Muscle layer of duodenum (tissue), 2 donors: ENCODE measurements around the gene SPRED3.

Source experiments
- H3K27ac ChIP-seq: one replicate; pipeline ENCODE4 v1.7.0; 2013; ENCODE audit warnings: mild to moderate bottlenecking, low read length
- H3K27me3 ChIP-seq: one replicate; pipeline ENCODE4 v1.7.0; 2013; ENCODE audit warnings: low read depth, mild to moderate bottlenecking, control low read depth, low read length
- H3K36me3 ChIP-seq, 2 donors: one replicate each; pipeline ENCODE4 v1.7.0; 2013; ENCODE audit warnings: low read length in 2 of 2, control low read depth in 1 of 2, mild to moderate bottlenecking in 1 of 2; ENCODE audit not compliant: insufficient read depth in 2 of 2, control insufficient read depth in 1 of 2
- H3K4me1 ChIP-seq, 2 donors: one replicate each; pipeline ENCODE4 v1.7.0; 2013; ENCODE audit warnings: low read length in 2 of 2, mild to moderate bottlenecking in 2 of 2, control low read depth in 1 of 2, moderate library complexity in 1 of 2; ENCODE audit not compliant: insufficient read depth in 2 of 2, control insufficient read depth in 1 of 2
- H3K4me3 ChIP-seq, 2 donors: one replicate each; pipeline ENCODE4 v1.7.0; 2013; ENCODE audit warnings: low read length in 2 of 2, low read depth in 1 of 2, mild to moderate bottlenecking in 1 of 2
- H3K9me3 ChIP-seq, 2 donors: one replicate each; pipeline ENCODE4 v1.7.0; 2013; ENCODE audit warnings: low read length in 2 of 2, control low read depth in 1 of 2, mild to moderate bottlenecking in 1 of 2; ENCODE audit not compliant: control insufficient read depth in 1 of 2
- donor health status: healthy.

Gene SPRED3

DNA sequence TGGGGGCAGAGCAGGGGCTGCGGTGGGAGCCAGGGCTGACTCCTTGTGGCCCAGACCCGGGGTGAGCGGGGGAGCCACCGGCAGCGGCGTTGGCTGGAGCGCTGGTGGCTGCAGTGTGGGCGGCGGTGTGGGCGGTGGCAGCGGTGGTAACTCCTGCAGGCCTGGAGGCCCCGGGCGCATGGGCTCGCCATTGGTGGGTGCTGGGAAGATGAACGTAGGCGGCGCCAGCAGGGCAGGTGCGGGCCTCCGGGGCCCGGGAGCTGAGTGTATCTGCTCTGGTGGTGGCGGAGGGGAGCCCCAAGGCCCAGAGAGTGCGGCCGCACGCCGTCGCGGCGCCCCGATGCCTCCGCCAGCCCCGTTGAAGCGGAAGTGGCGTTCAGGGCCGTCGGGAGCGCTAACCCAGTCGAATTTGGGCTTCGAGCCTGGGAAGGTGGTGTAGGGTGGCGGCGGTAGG is 2.7 kb upstream of the SPRED3 start:
- H3K4me3 ChIP-seq: no peak overlapping the region
- H3K9me3 ChIP-seq: no peaks in the 10 kb centered on the region
- H3K36me3 ChIP-seq: peaks cover 29 to 44% of the 10 kb centered on the region in 2 donors
- no peak overlapping the region for H3K27ac ChIP-seq
- peaks cover 4% of the 10 kb centered on the region for H3K27me3 ChIP-seq
- H3K4me1 ChIP-seq: peaks cover 3 to 28% of the 10 kb centered on the region in 2 donors

DNA sequence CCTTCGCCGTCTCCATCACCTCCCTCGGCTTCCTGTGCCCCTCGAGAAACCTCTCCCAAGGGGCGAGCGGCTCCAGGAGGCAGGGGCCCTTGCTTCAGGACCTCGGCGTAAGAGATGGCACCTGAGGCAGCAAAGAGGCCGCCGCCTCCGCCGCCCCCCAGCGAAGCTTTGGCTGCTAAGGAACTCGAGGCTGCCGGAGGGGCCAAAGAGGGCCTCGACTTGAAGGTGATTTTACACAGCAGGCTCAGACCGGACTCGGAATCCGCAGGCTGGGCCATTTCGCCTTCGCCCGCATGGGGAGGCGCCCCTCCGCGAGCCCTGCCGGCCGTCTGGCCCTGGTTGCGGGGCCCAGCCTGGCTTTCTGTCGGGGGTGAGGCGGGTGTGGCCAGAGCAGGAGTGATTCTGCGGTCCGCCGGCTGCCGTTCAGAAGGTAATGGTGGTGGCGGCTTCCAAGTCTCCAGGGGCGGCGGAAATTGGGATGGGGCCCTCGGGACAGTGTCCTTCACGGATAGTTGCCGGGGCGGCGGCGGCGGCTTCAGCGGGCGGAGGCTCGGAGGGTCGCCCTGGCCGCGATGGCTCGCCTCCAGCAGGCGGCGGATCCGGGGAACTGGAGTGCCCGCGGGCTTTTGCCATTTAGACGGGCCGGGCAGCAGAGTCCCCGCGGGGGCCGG is 2.1 kb upstream of the SPRED3 start:
- H3K36me3 ChIP-seq: peaks cover 23 to 38% of the 10 kb centered on the region in 2 donors
- no peaks in the 10 kb centered on the region for H3K9me3 ChIP-seq
- no peak overlapping the region for H3K4me3 ChIP-seq
- H3K27ac ChIP-seq: no peak overlapping the region
- H3K4me1 ChIP-seq: peaks cover 3 to 28% of the 10 kb centered on the region in 2 donors
- H3K27me3 ChIP-seq: peaks cover 4% of the 10 kb centered on the region

DNA sequence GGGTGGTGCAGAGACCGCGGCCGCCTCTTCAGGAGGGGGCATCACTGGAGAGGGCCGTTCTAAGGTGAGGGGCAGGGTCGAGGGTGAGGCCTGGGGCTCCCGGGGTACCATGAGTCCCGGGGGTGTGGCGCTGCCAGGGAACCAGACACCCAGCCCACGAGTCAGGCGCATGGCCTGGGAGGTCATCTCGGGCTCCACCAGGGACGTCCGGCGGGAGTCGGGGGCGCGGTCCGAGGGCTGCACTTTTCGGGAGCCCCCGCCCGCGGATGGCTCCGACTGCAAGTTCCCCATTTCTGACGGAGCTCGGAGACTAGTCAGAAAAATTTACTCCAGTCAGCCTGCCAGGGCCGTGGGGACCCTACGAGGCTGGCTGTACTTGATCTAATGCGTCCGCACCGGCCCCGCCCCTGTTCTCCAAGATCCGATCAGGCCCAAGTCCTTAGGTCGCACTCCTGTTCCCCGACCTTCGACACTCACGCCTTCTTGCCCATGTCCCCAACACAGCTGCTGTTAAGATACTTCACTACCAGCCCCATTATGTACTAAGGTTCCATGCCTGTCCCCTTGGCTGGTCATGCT is 1.4 kb upstream of the SPRED3 start:
- H3K27ac ChIP-seq: no peak overlapping the region
- peaks cover 17 to 31% of the 10 kb centered on the region in 2 donors for H3K36me3 ChIP-seq
- H3K4me3 ChIP-seq: peak overlapping the region; percentile 60 to 71
- H3K27me3 ChIP-seq: peaks cover 4% of the 10 kb centered on the region
- H3K4me1 ChIP-seq: peaks cover 3 to 28% of the 10 kb centered on the region in 2 donors
- no peaks in the 10 kb centered on the region for H3K9me3 ChIP-seq

DNA sequence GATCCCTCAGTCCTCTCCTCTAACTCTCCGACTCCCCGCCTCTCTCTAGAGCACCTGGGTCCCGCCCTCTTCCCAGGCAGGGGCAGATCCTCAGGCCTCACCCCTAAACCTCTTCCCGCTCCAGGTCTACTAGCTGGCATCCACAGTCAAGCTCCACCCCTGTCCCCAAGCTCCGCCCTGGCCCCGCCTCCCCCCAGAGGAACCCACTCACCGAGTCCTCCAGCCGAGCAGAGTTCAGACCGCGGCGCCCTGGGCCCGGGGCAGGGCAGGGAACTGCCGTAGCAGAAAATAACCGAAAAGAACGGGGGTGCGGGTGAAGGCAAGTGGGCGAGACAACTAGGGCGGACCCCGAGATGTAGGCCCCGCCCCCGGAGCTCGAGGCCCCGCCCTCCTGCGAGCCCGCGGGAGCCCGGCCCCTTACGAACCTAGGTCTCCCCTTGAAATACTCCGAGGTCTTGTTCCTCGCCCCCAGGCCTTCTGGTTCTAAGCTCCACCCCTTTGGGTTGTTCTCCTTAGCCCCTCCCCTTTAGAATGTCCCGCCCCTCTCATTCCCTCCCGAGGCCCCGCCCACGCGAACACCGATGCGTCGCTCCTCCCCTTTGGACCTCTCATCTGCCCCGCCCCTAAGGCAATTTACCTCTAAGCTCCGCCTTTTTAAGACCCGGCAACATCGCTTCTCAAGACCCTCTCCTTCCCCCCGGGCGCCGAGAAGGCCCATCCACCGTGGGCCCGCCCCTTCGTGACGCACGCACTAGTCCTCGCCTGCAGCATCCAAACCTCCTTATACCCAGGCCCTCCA is 748 bp upstream of the SPRED3 start, which contains the start of gene GGN:
Gene GGN, minus strand, starts transcription at position 485 of the 799 bp plus-strand sequence. CDS start 773 bp downstream, outside the sequence.
- peaks cover 12 to 25% of the 10 kb centered on the region in 2 donors for H3K36me3 ChIP-seq
- peaks cover 3 to 28% of the 10 kb centered on the region in 2 donors for H3K4me1 ChIP-seq
- peak within 1 kb of the TSS; percentile 60 to 71 for H3K4me3 ChIP-seq
- no peak within 1 kb of the TSS for H3K27ac ChIP-seq
- peaks cover 4% of the 10 kb centered on the region for H3K27me3 ChIP-seq
- no peaks in the 10 kb centered on the region for H3K9me3 ChIP-seq

DNA sequence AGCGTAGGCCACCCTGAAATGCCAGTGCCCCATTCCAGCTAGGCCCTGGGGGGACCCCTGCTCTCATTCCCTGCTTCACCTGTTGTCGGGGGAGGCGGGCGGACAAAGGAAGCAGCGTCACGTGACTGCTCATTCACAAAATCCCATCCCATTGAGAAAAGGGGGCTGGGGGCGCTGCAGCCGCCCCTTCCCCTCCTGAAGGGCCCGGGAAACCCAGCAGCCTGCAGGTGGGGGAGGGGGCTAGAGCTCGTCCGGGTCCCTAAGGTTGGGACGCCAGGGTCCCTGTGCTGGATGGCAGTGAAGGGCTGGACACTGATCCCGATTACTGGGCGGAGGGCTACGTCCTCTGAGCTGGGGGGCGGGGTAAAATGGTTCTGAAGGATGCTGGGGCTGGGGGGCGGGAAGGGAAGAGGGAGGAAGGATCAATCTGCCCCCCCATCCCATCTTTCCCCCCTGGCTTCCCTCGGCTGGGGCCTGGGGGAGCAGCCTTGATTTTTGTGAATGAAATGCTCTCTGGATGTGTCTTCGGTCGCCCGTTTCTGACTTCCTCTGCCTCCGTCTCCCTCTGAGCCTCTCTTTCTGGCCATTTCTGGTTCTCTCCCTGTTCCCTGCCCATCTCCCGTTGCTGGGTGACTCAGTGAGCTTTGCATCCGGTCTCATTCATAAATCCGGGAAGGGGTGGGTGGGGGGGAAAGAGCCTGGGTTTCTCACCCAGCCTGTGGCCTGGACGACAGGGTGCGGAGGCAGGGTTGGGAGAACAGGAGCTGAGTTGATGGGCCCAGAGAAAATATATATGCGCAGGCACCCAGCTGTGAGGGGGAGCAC is 816 bp downstream of the SPRED3 start:
- peaks cover 9% of the 10 kb centered on the region for H3K27me3 ChIP-seq
- H3K27ac ChIP-seq: peak overlapping the region; percentile 8
- H3K4me3 ChIP-seq: peak overlapping the region; percentile 37 to 71

DNA sequence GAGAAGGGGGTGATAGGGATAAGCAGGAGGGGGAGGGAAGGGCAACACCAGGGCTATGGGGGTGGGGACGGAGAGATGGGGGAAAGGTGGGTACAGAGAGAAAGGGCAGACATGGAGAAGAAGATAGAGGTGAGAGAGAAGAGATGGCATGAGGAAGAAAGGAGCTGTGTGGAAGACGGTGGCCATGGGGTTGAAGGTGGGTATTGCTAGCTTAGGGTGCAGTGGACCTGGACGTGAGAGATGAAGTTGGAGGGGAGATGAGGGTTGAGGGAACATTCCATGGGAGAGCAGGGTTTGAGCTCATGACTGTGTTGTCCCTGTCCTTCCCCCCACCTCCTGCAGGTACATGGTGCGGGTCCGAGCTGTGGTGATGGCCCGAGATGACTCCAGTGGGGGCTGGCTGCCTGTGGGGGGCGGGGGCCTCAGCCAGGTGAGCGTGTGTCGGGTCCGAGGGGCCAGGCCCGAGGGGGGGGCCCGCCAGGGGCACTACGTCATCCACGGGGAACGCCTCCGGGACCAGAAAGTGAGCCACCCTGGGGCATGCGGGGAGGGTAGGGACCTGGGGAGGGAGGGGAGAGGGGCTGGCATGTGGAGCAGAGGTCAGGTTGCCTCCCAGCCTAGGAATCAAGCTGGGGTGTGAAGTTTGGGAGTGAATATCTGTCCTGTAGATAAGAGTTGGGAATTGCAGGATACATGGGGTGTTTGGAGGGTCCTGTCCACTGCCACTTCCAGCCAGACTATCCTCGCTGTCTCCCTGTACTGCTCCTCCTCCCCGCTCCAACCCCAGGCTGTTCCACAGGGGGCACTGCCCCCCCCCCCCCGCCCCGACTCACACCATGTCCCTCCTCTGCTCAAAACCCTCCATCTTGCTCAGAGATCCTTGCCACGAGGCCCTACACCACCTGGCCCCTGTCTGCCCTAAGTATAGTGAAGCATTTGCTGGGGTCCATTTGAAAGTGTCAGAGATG is 1.7 kb downstream of the SPRED3 start:
- no peak overlapping the region for H3K27ac ChIP-seq
- peaks cover 18% of the 10 kb centered on the region for H3K27me3 ChIP-seq
- no peaks in the 10 kb centered on the region for H3K36me3 ChIP-seq
- H3K9me3 ChIP-seq: no peaks in the 10 kb centered on the region
- peaks cover 3 to 28% of the 10 kb centered on the region in 2 donors for H3K4me1 ChIP-seq
- no peak overlapping the region for H3K4me3 ChIP-seq

More for the DNA sequence above, 816 bp downstream of the SPRED3 start:
- Histone ChIP-seq H3K36me3 (peaks cover under 1 to 9% of the 10 kb centered on the region in 2 donors), H3K9me3 (no peaks in the 10 kb centered on the region), H3K4me1 (peaks cover 3 to 28% of the 10 kb centered on the region in 2 donors)

DNA sequence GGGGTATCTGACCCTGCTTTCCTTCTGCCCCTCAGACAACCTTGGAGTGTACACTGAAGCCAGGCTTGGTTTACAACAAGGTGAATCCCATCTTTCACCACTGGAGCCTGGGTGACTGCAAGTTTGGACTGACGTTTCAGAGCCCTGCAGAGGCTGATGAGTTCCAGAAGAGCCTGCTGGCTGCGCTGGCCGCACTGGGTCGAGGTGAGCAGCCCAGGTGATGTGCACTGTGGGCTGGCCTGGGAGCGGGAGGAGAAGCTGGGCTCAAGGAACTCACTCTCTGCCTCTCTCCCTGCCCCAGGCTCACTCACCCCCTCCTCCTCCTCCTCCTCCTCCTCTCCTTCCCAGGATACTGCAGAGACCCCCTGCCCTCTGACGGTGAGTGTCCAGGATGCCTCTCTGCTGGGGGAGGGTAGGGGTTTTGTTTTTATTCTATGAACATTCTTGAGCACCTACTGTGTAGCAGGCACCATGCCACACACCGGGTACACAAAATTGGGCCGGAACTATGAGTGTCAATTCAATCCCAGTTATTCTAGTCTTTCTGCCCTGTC is 3.5 kb downstream of the SPRED3 start:
- H3K4me3 ChIP-seq: no peak overlapping the region
- no peak overlapping the region for H3K27ac ChIP-seq
- peaks cover 3 to 20% of the 10 kb centered on the region in 2 donors for H3K4me1 ChIP-seq
- H3K36me3 ChIP-seq: no peaks in the 10 kb centered on the region
- no peaks in the 10 kb centered on the region for H3K9me3 ChIP-seq
- peaks cover 19% of the 10 kb centered on the region for H3K27me3 ChIP-seq

DNA sequence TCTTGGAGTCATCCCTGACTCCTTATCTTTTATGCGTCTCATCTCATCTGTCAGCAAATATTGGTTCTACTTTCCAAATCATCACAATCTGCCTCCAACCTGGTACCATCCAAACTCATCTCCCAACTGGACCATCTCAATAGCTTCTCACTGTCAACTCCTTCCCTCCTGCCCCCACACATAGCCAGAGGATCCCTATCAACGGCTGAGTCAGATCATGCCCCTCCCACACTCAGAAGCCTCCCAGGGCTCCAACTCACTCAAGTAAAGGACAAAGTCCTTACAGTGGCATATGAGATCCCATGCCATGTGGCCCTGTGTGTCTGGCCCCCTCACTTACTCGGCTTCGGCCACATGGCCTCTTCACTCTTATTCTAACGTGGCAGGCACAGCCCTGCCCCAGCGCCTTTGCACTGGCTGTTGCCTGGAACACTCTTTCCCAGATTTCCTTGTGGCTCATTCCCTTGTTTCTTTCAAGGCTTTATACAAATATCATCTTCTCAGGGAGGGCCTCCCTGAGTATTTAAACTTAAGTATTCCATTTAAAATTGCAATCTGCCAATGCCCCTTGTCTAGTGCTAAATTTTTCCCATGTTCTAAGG is 4.3 kb downstream of the SPRED3 start:
- no peaks in the 10 kb centered on the region for H3K9me3 ChIP-seq
- H3K4me3 ChIP-seq: no peak overlapping the region
- no peak overlapping the region for H3K27ac ChIP-seq
- no peaks in the 10 kb centered on the region for H3K36me3 ChIP-seq
- peaks cover 0 to 15% of the 10 kb centered on the region in 2 donors for H3K4me1 ChIP-seq
- peaks cover 23% of the 10 kb centered on the region for H3K27me3 ChIP-seq

DNA sequence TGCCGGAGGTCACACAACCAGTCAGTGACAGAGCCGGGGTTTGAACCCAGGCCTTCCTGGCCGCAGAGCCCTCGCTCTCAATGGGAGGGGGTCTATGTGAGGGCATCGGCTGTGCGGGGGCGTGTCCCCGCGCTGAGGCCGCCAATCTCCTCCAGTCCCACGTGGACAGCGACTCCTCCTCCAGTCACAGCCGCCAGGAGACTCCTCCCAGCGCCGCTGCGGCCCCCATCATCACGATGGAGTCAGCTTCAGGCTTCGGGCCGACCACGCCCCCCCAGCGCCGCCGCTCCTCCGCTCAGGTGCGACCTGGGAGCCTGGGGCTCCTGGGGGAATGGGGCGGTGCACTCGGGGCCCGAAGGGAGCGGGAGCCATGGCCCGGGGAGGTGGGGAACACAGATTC is 6.0 kb downstream of the SPRED3 start:
- Histone ChIP-seq H3K9me3 (no peaks in the 10 kb centered on the region), H3K27ac (no peak overlapping the region), H3K27me3 (peaks cover 19% of the 10 kb centered on the region), H3K36me3 (no peaks in the 10 kb centered on the region), H3K4me1 (no peaks in the 10 kb centered on the region), H3K4me3 (no peak overlapping the region)
